SK-N-MC (cell line): ENCODE measurements around the gene ARMH1.

Source experiments
- EZH2 ChIP-seq: fragments of 200-600 bp; sonication (generic); IDR thresholded peaks from one replicate; pipeline ENCODE4 v1.6.1; 2017; ENCODE audit warnings: antibody characterized with exemption
- FOXP2 ChIP-seq: optimal IDR thresholded peaks from 2 replicates; pipeline ENCODE3; 2011; ENCODE audit warnings: mild to moderate bottlenecking, moderate library complexity; ENCODE audit not compliant: insufficient read depth; ENCODE audit errors: extremely low read length, control extremely low read depth
- POLR2AphosphoS5 ChIP-seq: IDR thresholded peaks from 2 replicates; pipeline ENCODE4 v1.6.1; 2012; ENCODE audit warnings: mild to moderate bottlenecking, low read depth, low read length, borderline replicate concordance

- no peak for TF ChIP-seq EZH2
- no peak for TF ChIP-seq POLR2AphosphoS5
- TF ChIP-seq FOXP2, result no peak
Observed at GRCh38 chr1:44650159-44650831, 24.2 kb upstream of the ARMH1 start.
